Measurements from ENCODE around the gene USF3. TPM values are rescaled to one million over a fixed set of nuclear protein-coding genes. Genes with fewer than 3 reads are reported as not detected.

The USF3 gene
- total and polyA plus RNA-seq, 2 of the 4 experiments (the other 2 are of a cell fraction), result 3.0 to 5.2 TPM

GRCh38 chr3:113607219-113607596 is 89.2 kb downstream of the USF3 start:
- ATAC-seq (ENCODE audit: low read depth), result no peak

More at GRCh38 chr3:113607219-113607596, 89.2 kb downstream of the USF3 start:
- H2AK9ac ChIP-seq (replicated peaks; ENCODE audit: low read depth, low read length, poor library complexity), result no peak overlapping the region
- 0 out of 2 replicates have a peak, but pooled peaks cover 2% of the 10 kb centered on the region for H3K9me1 ChIP-seq (ENCODE audit: insufficient read depth, low read length)
- DNase-seq, result no peak
- H3K56ac ChIP-seq (ENCODE audit: extremely low read depth, insufficient read depth, low read length), result no peak overlapping the region
- no peak overlapping the region for H3K4ac ChIP-seq (ENCODE audit: low read depth, low read length)
- H3K18ac ChIP-seq (ENCODE audit: low read depth, low read length), result no peak overlapping the region
- H2AFZ ChIP-seq (replicated peaks; ENCODE audit: low read length, poor library complexity), result no peak overlapping the region
- H2BK120ac ChIP-seq (ENCODE audit: low read depth, low read length), result no peak overlapping the region
- H3K27ac ChIP-seq (ENCODE audit: insufficient read depth, low read length), result no peak overlapping the region
- intact Hi-C loops (cut with micrococcal nuclease), result no loop called here
- no peak overlapping the region for H2BK5ac ChIP-seq (ENCODE audit: low read depth, low read length, poor library complexity, severe bottlenecking)
- H3K27me3 ChIP-seq (ENCODE audit: control insufficient read depth, insufficient read depth, low read length), result peaks cover 13% of the 10 kb centered on the region
- H3K9me3 ChIP-seq (ENCODE audit: control insufficient read depth, insufficient read depth, low read length), result no peaks in the 10 kb centered on the region
- no peaks in the 10 kb centered on the region for H3K36me3 ChIP-seq (ENCODE audit: control insufficient read depth, insufficient read depth, low read length)
- POLR2A ChIA-PET (ENCODE audit: unreplicated experiment), result no interaction called here
- H2BK20ac ChIP-seq (ENCODE audit: low read depth, low read length), result no peak overlapping the region
- no peak overlapping the region for H3K4me3 ChIP-seq (ENCODE audit: insufficient read depth, low read depth, low read length)
- CTCF ChIA-PET, result no interaction called here
- dilution Hi-C loops (cut with HindIII; ENCODE audit: low sequenced_read_pairs, unreplicated experiment), result no loop called here
- no peak overlapping the region for H4K5ac ChIP-seq (ENCODE audit: low read depth, low read length)
- no peak overlapping the region for H3K4me2 ChIP-seq (ENCODE audit: low read depth, low read length)
- no peak overlapping the region for H3K14ac ChIP-seq (replicated peaks; ENCODE audit: low read depth, low read length)
- peaks cover 3% of the 10 kb centered on the region; the same call in 1 of the 2 replicates for H3K4me1 ChIP-seq (ENCODE audit: control insufficient read depth, insufficient read depth, low read length)
- H4K91ac ChIP-seq (ENCODE audit: insufficient read depth, low read depth, low read length), result no peak overlapping the region
- H3K23ac ChIP-seq (ENCODE audit: low read depth, low read length), result no peak overlapping the region
- in situ Hi-C loops (cut with MboI; ENCODE audit: low sequenced_read_pairs), result no loop called here
- BruUV-seq (replicated peaks), result no TSS peak
- H3K79me1 ChIP-seq (ENCODE audit: low read depth in 1 of 2, low read length in 2 of 2), result no peaks in the 10 kb centered on the region
- H4K20me1 ChIP-seq (ENCODE audit: insufficient read depth, low read length), result no peaks in the 10 kb centered on the region
- no peak overlapping the region for H2BK15ac ChIP-seq (ENCODE audit: low read depth, low read length)
- no peak overlapping the region for H3K9ac ChIP-seq (ENCODE audit: low read depth, low read length)
- 83% methylated on average over 2 of the region's 5 CpGs; no CpG with 5 or more reads in 1 of the 2 experiments for WGBS, 2 experiments (ENCODE audit: extremely low coverage in 2 of 2, insufficient read length in 1 of 2)
- no peak overlapping the region for H4K8ac ChIP-seq (ENCODE audit: low read depth in 2 of 2, low read length in 2 of 2)
- TF ChIP-seq, protein P1, sequence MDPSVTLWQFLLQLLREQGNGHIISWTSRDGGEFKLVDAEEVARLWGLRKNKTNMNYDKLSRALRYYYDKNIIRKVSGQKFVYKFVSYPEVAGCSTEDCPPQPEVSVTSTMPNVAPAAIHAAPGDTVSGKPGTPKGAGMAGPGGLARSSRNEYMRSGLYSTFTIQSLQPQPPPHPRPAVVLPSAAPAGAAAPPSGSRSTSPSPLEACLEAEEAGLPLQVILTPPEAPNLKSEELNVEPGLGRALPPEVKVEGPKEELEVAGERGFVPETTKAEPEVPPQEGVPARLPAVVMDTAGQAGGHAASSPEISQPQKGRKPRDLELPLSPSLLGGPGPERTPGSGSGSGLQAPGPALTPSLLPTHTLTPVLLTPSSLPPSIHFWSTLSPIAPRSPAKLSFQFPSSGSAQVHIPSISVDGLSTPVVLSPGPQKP (IDR thresholded peaks at IDR 0.05; ENCODE audit: borderline replicate concordance, low read depth, low read length), result no peak
- no peak for TF ChIP-seq MAFK (IDR thresholded peaks at IDR 0.05; ENCODE audit: low read depth, low read length)
- H2AK5ac ChIP-seq (ENCODE audit: low read depth, low read length), result no peak overlapping the region
